Ishikawa (cell line): Measurements from ENCODE around the gene TPD52L2.

Experiments
- CEBPB ChIP-seq: IDR thresholded peaks from 2 replicates; pipeline ENCODE4 v1.6.1; 2012
- CREB1 ChIP-seq: IDR thresholded peaks from 2 replicates; pipeline ENCODE4 v1.6.1; 2012; ENCODE audit warnings: low read depth
- EGR1 ChIP-seq: IDR thresholded peaks from 2 replicates; pipeline ENCODE4 v1.6.1; 2012
- EP300 ChIP-seq: IDR thresholded peaks from 2 replicates; pipeline ENCODE4 v1.6.1; 2012; ENCODE audit warnings: borderline replicate concordance
- FOXM1 ChIP-seq: IDR thresholded peaks from 2 replicates; pipeline ENCODE4 v1.6.1; 2012; ENCODE audit warnings: low read depth, borderline replicate concordance
- MAX ChIP-seq: IDR thresholded peaks from 2 replicates; pipeline ENCODE4 v1.6.1; 2012
- NFIC ChIP-seq: IDR thresholded peaks from 2 replicates; pipeline ENCODE4 v1.6.1; 2012
- RAD21 ChIP-seq: IDR thresholded peaks from 2 replicates; pipeline ENCODE4 v1.6.1; 2012; ENCODE audit warnings: low read depth
- TAF1 ChIP-seq: IDR thresholded peaks from 2 replicates; pipeline ENCODE4 v1.6.1; 2012; ENCODE audit warnings: low read depth, mild to moderate bottlenecking
- TCF12 ChIP-seq: IDR thresholded peaks from 2 replicates; pipeline ENCODE4 v1.6.1; 2012; ENCODE audit warnings: low read depth
- TEAD4 ChIP-seq: IDR thresholded peaks from 2 replicates; pipeline ENCODE4 v1.6.1; 2012
- USF1 ChIP-seq: IDR thresholded peaks from 2 replicates; pipeline ENCODE4 v1.6.1; 2012
- YY1 ChIP-seq: IDR thresholded peaks from 2 replicates; pipeline ENCODE4 v1.6.1; 2012; ENCODE audit warnings: low read depth
- ZBTB7A ChIP-seq: IDR thresholded peaks from 2 replicates; pipeline ENCODE4 v1.6.1; 2012; ENCODE audit warnings: low read depth
- TF ChIP-seq, protein P1 (sequence below): IDR thresholded peaks from 2 replicates; pipeline ENCODE4 v1.6.1; 2012; ENCODE audit warnings: low read depth, mild to moderate bottlenecking

The TPD52L2 gene

DNA sequence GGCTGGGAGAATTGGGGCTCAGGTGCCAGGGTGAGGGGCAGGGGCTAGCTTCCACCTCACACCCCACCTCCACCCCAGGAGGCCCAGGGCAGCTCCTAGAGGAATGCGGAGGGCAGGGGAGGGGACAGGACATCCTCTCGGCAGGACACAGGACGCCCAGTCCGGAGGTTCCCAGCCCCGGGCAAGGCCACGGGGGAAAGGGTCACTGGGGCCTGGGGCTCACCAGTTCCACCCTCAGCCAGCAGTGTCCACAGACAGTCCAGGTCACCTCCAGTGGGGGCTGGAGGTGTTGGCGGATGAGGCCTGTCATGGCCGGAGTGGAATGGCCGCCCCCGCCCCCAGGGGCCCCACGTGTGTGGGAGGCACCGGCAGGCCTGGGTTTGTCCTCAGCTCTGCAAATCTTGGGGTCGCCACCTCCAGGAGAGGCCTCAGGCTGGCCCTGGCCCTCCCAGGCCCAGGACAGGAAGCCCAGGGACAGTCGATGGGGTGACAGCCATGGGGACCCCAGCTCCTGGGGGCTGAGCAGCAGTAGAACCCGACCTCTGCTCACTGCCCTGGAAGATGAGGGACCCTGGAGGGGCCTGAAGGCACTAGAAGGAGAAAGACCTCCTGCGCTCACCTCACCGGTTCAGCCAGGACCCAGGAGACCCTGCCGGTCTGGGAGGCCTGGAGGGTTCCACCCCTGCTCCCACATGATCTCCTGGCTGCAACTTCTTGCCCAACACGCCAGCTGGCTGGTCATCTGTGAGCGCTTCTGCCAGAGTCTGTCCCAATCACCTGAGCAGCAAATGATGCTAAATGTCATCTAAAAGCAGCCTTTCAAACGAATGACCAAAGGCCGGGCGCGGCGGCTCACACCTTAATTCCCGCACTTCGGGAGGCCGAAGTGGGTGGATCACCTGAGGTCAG is 16.8 kb upstream of the TPD52L2 start:
- TF ChIP-seq TCF12: no peak
- TF ChIP-seq TAF1: no peak
- 0 out of 2 replicates have a peak, but pooled peaks have one; percentile 8 for TF ChIP-seq EP300
- no peak for TF ChIP-seq RAD21
- TF ChIP-seq USF1: no peak
- TF ChIP-seq CEBPB: no peak
- TF ChIP-seq, protein P1, sequence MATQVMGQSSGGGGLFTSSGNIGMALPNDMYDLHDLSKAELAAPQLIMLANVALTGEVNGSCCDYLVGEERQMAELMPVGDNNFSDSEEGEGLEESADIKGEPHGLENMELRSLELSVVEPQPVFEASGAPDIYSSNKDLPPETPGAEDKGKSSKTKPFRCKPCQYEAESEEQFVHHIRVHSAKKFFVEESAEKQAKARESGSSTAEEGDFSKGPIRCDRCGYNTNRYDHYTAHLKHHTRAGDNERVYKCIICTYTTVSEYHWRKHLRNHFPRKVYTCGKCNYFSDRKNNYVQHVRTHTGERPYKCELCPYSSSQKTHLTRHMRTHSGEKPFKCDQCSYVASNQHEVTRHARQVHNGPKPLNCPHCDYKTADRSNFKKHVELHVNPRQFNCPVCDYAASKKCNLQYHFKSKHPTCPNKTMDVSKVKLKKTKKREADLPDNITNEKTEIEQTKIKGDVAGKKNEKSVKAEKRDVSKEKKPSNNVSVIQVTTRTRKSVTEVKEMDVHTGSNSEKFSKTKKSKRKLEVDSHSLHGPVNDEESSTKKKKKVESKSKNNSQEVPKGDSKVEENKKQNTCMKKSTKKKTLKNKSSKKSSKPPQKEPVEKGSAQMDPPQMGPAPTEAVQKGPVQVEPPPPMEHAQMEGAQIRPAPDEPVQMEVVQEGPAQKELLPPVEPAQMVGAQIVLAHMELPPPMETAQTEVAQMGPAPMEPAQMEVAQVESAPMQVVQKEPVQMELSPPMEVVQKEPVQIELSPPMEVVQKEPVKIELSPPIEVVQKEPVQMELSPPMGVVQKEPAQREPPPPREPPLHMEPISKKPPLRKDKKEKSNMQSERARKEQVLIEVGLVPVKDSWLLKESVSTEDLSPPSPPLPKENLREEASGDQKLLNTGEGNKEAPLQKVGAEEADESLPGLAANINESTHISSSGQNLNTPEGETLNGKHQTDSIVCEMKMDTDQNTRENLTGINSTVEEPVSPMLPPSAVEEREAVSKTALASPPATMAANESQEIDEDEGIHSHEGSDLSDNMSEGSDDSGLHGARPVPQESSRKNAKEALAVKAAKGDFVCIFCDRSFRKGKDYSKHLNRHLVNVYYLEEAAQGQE: no peak
- TF ChIP-seq TEAD4: no peak; the same call in 1 of the 2 replicates
- no peak for TF ChIP-seq CREB1
- 0 out of 2 replicates have a peak, but pooled peaks have one; percentile 9 for TF ChIP-seq MAX
- no peak for TF ChIP-seq NFIC
- TF ChIP-seq FOXM1: no peak
- TF ChIP-seq ZBTB7A: 0 out of 2 replicates have a peak, but pooled peaks have one; percentile 12
- no peak for TF ChIP-seq YY1

DNA sequence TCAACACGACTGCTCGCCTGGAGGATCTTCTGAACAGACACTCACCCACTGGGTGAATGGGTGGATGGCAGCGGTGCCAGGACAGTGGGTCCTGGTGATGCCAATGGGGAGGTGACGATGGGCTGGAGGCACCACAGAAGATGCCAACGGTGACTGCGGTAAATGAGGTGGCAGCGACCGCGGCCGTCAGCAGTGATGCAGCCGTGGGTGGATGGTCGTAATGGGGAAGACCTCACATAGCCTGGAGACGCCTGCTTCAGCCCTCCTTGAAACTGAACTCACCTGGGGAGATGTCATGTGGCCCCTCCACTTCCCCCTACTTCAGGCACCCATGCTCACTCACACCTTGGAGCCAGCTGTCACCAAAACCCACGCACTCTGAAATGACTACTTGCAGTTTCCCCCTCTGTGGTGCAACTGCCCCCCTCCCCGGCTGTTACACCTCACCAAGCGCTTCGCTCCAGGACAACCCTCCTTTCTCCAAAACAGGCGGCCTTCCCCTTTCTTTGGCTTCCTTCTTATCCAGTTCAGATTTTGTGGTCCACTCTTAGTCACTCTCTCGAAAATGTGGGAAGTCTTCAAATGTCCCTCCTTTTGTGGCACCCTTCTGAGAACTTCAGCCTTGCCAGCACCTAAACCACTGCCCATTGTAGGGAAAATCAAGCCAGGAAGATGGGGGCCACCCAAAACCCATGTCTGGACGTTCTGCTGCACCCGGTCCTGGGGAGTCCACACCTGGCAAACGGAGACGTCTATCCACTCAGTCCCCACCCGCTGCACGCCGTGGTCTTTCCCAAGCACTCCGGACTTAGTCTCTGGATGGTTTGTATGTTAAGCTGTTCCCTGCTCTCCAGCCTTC is 14.2 kb upstream of the TPD52L2 start:
- TF ChIP-seq USF1 (no peak), EGR1 (no peak), CREB1 (no peak), MAX (no peak), RAD21 (no peak), NFIC (no peak), YY1 (no peak), EP300 (no peak), CEBPB (no peak), ZBTB7A (no peak), TEAD4 (no peak), TCF12 (no peak), FOXM1 (no peak), TAF1 (no peak)
- TF ChIP-seq, protein P1: no peak

- TF ChIP-seq TAF1: no peak
- no peak for TF ChIP-seq CEBPB
- TF ChIP-seq NFIC: no peak
- TF ChIP-seq EGR1: no peak
- no peak for TF ChIP-seq EP300
- TF ChIP-seq FOXM1: no peak
- no peak for TF ChIP-seq RAD21
- no peak for TF ChIP-seq CREB1
- no peak for TF ChIP-seq TEAD4
- TF ChIP-seq USF1: no peak
- TF ChIP-seq YY1: no peak
- no peak for TF ChIP-seq ZBTB7A
- TF ChIP-seq MAX: no peak
- TF ChIP-seq TCF12: no peak
- TF ChIP-seq, protein P1: no peak
Measured at GRCh38 chr20:63854069-63854765, 10.9 kb upstream of the TPD52L2 start.
